K562 (cell line): ENCODE data around the gene CBFA2T3. TPM values are rescaled to one million over a fixed set of nuclear protein-coding genes. Genes with fewer than 3 reads are reported as not detected.

ENCODE experiments used
- CHD2 ChIP-seq: IDR thresholded peaks from 2 replicates; pipeline ENCODE4 v1.6.1; 2011; ENCODE audit warnings: low read depth, low read length
- CREM ChIP-seq: IDR thresholded peaks from 2 replicates; pipeline ENCODE4 v1.6.1; 2014; ENCODE audit warnings: antibody characterized with exemption, low read depth
- EGR1 ChIP-seq: fragments of 450-650 bp; conservative IDR thresholded peaks from 2 replicates; pipeline ENCODE4 v1.6.1; 2017; ENCODE audit warnings: mild to moderate bottlenecking
- EP400 ChIP-seq: fragments of 450-650 bp; IDR thresholded peaks from 2 replicates; pipeline ENCODE4 v1.6.1; 2017; ENCODE audit warnings: antibody characterized with exemption, mild to moderate bottlenecking, moderate library complexity
- NCOR1 ChIP-seq: fragments of 450-650 bp; IDR thresholded peaks from 2 replicates; pipeline ENCODE4 v1.6.1; 2016; ENCODE audit warnings: mild to moderate bottlenecking, moderate library complexity
- RFX1 ChIP-seq: fragments of 450-650 bp; IDR thresholded peaks from 2 replicates; pipeline ENCODE4 v1.6.1; 2016; ENCODE audit warnings: mild to moderate bottlenecking, moderate library complexity
- SIX5 ChIP-seq, 2 experiments: IDR thresholded peaks; 2 replicates each; pipeline ENCODE4 v1.6.1; 2011; ENCODE audit warnings: low read length in 2 of 2, borderline replicate concordance in 1 of 2, low read depth in 1 of 2, mild to moderate bottlenecking in 1 of 2, moderate library complexity in 1 of 2; ENCODE audit not compliant: insufficient read depth in 1 of 2
- SRSF3 ChIP-seq: fragments of 200-400 bp; formaldehyde crosslinking; IDR thresholded peaks from 2 replicates; pipeline ENCODE4 v1.6.1; 2016; ENCODE audit warnings: mild to moderate bottlenecking, low read length, moderate library complexity; ENCODE audit not compliant: insufficient read depth
- ZKSCAN8 ChIP-seq: fragments of 200-800 bp; sonication (Bioruptor generic); IDR thresholded peaks from 2 replicates; pipeline ENCODE4 v1.6.1; 2016; ENCODE audit warnings: missing genetic modification characterization, missing compliant biosample characterization
- ZNF124 ChIP-seq: sonication (generic); formaldehyde crosslinking; IDR thresholded peaks from 2 replicates; pipeline ENCODE4 v1.8.1; 2022; ENCODE audit warnings: missing genetic modification reagents
- ZNF184 ChIP-seq: sonication (generic); formaldehyde crosslinking; IDR thresholded peaks from 2 replicates; pipeline ENCODE4 v1.5.0; 2020; ENCODE audit warnings: missing genetic modification reagents
- ZNF224 ChIP-seq: sonication (generic); formaldehyde crosslinking; IDR thresholded peaks from 2 replicates; pipeline ENCODE4 v1.8.0; 2022; ENCODE audit warnings: mild to moderate bottlenecking, missing genetic modification reagents
- ZNF444 ChIP-seq: fragments of 250-450 bp; sonication (Bioruptor Pico); IDR thresholded peaks from 2 replicates; pipeline ENCODE4 v1.4.0; 2020; ENCODE audit warnings: mild to moderate bottlenecking, moderate library complexity
- ZNF717 ChIP-seq: fragments of 250-450 bp; sonication (Bioruptor Pico); IDR thresholded peaks from 2 replicates; pipeline ENCODE4 v1.5.0; 2021
- polyA plus RNA-seq, 8 experiments: library from polyadenylated mRNA; depleted of rRNA in 4 of 8; stranded (reverse) in 5 of 8; unstranded in 3 of 8; fragments of >200 nt; fragmentation: Nextera tagmentation in 2 of 8; fragmentation: Illumina TruSeq in 1 of 8; extraction: Ambion mirVana in 2 of 8; extraction: Trizol in 1 of 8; gene quantifications; 2 replicates each; pipeline versions ENCODE4 v1.2.1 to v1.2.3, GENCODE V29; 2011 to 2014; ENCODE audit warnings: inconsistent platforms in 1 of 8, missing spikeins in 1 of 8
- total RNA-seq, 7 experiments: library from RNA; depleted of rRNA in 6 of 7; stranded (reverse); fragments of >200 nt in 6 of 7; fragmentation: Illumina TruSeq in 2 of 7; extraction: Trizol in 2 of 7; gene quantifications; 2 replicates each; pipeline versions ENCODE4 v1.2.1 to v1.2.3, GENCODE V29; 2011 to 2021; ENCODE audit warnings: low replicate concordance in 1 of 7
- TF ChIP-seq, protein P1 (sequence below): sonication (generic); formaldehyde crosslinking; IDR thresholded peaks from 2 replicates; pipeline ENCODE4 v1.8.0; 2022; ENCODE audit warnings: mild to moderate bottlenecking, low read depth, missing genetic modification reagents
- TF ChIP-seq, protein P2 (sequence below): fragments of 250-450 bp; sonication (Bioruptor Pico); IDR thresholded peaks from 2 replicates; pipeline ENCODE4 v1.4.0; 2020; ENCODE audit warnings: mild to moderate bottlenecking, moderate library complexity, borderline replicate concordance
- TF ChIP-seq, protein P3 (sequence below): fragments of 250-450 bp; sonication (Bioruptor Pico); IDR thresholded peaks from 2 replicates; pipeline ENCODE4 v1.9.0; 2021; ENCODE audit warnings: mild to moderate bottlenecking
- TF ChIP-seq, protein P4 (sequence below): sonication (generic); formaldehyde crosslinking; IDR thresholded peaks from 2 replicates; pipeline ENCODE4 v1.8.0; 2022; ENCODE audit warnings: mild to moderate bottlenecking, missing genetic modification reagents, borderline replicate concordance
- TF ChIP-seq, protein P5 (sequence below): IDR thresholded peaks from 2 replicates; pipeline ENCODE4 v1.6.1; 2012; ENCODE audit warnings: low read depth, low read length, improper control_type of control experiment, borderline replicate concordance
- TF ChIP-seq, protein P6 (sequence below): sonication (generic); formaldehyde crosslinking; IDR thresholded peaks from 2 replicates; pipeline ENCODE4 v1.8.1; 2023; ENCODE audit warnings: mild to moderate bottlenecking, missing genetic modification reagents, moderate library complexity

The CBFA2T3 gene
- total and polyA plus RNA-seq, 9 of the 15 experiments (the other 6 are each of a cell fraction or from before 2014, with no cell fraction given) = 2.3 to 145 (median 6.7) TPM

DNA sequence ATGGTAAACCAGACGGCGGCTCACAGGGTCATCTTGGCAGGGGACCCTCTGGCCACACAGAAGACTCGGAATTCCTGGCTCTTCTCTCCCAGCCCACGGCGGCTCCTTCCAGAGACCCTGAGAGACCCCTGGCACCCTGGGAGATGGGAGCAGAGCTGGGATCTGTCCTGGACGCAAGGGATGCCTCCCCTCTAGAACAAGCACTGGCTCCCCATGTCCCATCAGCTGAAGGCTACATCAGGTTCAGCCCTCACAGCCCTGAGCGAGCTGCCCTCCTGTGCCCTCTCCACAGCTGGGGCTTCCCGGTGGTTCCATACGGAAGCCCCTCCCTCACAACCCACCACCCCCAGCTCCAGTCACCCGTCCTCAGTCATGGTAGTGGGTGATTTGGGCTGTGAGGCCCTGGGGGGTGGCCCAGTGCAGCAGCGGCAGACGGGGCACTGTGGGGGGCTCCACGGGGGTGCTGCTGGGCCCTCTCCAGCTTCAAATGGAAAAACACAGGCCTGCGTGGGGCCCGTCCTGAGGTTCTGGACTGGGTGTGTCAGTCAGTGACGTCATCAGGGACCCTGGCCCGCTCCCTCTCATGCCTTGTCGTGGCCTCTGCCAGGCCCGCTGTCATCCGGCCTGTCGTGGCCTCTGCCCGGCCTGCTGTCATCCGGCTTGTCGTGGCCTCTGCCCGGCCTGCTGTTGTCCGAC, 13.0 kb upstream of the CBFA2T3 start (continued):
- TF ChIP-seq, protein P1, sequence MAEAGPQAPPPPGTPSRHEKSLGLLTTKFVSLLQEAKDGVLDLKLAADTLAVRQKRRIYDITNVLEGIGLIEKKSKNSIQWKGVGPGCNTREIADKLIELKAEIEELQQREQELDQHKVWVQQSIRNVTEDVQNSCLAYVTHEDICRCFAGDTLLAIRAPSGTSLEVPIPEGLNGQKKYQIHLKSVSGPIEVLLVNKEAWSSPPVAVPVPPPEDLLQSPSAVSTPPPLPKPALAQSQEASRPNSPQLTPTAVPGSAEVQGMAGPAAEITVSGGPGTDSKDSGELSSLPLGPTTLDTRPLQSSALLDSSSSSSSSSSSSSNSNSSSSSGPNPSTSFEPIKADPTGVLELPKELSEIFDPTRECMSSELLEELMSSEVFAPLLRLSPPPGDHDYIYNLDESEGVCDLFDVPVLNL (CRISPR knock-in tag) = no peak
- no peak for TF ChIP-seq CREM
- TF ChIP-seq ZNF184 (CRISPR knock-in tag) = no peak
- no peak for TF ChIP-seq SRSF3
- TF ChIP-seq NCOR1 = no peak
- no peak for TF ChIP-seq EP400
- TF ChIP-seq CHD2 = no peak
- TF ChIP-seq, protein P2, sequence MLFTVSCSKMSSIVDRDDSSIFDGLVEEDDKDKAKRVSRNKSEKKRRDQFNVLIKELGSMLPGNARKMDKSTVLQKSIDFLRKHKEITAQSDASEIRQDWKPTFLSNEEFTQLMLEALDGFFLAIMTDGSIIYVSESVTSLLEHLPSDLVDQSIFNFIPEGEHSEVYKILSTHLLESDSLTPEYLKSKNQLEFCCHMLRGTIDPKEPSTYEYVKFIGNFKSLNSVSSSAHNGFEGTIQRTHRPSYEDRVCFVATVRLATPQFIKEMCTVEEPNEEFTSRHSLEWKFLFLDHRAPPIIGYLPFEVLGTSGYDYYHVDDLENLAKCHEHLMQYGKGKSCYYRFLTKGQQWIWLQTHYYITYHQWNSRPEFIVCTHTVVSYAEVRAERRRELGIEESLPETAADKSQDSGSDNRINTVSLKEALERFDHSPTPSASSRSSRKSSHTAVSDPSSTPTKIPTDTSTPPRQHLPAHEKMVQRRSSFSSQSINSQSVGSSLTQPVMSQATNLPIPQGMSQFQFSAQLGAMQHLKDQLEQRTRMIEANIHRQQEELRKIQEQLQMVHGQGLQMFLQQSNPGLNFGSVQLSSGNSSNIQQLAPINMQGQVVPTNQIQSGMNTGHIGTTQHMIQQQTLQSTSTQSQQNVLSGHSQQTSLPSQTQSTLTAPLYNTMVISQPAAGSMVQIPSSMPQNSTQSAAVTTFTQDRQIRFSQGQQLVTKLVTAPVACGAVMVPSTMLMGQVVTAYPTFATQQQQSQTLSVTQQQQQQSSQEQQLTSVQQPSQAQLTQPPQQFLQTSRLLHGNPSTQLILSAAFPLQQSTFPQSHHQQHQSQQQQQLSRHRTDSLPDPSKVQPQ (CRISPR knock-in tag) = no peak
- no peak for TF ChIP-seq RFX1
- TF ChIP-seq EGR1 = no peak
- TF ChIP-seq, protein P3, sequence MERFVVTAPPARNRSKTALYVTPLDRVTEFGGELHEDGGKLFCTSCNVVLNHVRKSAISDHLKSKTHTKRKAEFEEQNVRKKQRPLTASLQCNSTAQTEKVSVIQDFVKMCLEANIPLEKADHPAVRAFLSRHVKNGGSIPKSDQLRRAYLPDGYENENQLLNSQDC = no peak
- TF ChIP-seq ZNF717 (CRISPR knock-in tag) = no peak
- TF ChIP-seq, protein P4, sequence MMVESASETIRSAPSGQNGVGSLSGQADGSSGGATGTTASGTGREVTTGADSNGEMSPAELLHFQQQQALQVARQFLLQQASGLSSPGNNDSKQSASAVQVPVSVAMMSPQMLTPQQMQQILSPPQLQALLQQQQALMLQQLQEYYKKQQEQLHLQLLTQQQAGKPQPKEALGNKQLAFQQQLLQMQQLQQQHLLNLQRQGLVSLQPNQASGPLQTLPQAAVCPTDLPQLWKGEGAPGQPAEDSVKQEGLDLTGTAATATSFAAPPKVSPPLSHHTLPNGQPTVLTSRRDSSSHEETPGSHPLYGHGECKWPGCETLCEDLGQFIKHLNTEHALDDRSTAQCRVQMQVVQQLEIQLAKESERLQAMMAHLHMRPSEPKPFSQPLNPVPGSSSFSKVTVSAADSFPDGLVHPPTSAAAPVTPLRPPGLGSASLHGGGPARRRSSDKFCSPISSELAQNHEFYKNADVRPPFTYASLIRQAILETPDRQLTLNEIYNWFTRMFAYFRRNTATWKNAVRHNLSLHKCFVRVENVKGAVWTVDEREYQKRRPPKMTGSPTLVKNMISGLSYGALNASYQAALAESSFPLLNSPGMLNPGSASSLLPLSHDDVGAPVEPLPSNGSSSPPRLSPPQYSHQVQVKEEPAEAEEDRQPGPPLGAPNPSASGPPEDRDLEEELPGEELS = no peak
- no peak for TF ChIP-seq ZNF224 (CRISPR knock-in tag)
- no peak for TF ChIP-seq ZKSCAN8
- TF ChIP-seq, protein P5, sequence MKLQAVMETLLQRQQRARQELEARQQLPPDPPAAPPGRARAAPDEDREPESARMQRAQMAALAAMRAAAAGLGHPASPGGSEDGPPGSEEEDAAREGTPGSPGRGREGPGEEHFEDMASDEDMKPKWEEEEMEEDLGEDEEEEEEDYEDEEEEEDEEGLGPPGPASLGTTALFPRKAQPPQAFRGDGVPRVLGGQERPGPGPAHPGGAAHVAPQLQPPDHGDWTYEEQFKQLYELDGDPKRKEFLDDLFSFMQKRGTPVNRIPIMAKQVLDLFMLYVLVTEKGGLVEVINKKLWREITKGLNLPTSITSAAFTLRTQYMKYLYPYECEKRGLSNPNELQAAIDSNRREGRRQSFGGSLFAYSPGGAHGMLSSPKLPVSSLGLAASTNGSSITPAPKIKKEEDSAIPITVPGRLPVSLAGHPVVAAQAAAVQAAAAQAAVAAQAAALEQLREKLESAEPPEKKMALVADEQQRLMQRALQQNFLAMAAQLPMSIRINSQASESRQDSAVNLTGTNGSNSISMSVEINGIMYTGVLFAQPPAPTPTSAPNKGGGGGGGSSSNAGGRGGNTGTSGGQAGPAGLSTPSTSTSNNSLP = no peak
- no peak for TF ChIP-seq SIX5 (IDR thresholded peaks at IDR 0.05; ENCODE audit: borderline replicate concordance in 1 of 2, insufficient read depth in 1 of 2, low read depth in 1 of 2, low read length in 2 of 2)
- no peak for TF ChIP-seq ZNF124 (CRISPR knock-in tag)
- TF ChIP-seq, protein P6, sequence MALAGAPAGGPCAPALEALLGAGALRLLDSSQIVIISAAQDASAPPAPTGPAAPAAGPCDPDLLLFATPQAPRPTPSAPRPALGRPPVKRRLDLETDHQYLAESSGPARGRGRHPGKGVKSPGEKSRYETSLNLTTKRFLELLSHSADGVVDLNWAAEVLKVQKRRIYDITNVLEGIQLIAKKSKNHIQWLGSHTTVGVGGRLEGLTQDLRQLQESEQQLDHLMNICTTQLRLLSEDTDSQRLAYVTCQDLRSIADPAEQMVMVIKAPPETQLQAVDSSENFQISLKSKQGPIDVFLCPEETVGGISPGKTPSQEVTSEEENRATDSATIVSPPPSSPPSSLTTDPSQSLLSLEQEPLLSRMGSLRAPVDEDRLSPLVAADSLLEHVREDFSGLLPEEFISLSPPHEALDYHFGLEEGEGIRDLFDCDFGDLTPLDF = no peak
- no peak for TF ChIP-seq ZNF444 (CRISPR knock-in tag)
